Esophagus squamous epithelium (tissue), 4 donors: ENCODE results near the gene PLCB4.

ENCODE experiments used
- CTCF ChIP-seq, 6 experiments: fragments of 450-650 bp in 4 of 6; fragments of 200-600 bp in 2 of 6; sonication (generic) in 2 of 6; IDR thresholded peaks; one replicate each; pipeline ENCODE4 v1.5.1; 2016 to 2019; ENCODE audit warnings: antibody characterized with exemption in 6 of 6, mild to moderate bottlenecking in 4 of 6, moderate library complexity in 4 of 6
- POLR2A ChIP-seq, 4 donors: fragments of 450-650 bp; IDR thresholded peaks; one replicate each; pipeline ENCODE4 v1.6.1; 2017; ENCODE audit warnings: antibody characterized with exemption in 4 of 4, mild to moderate bottlenecking in 4 of 4, moderate library complexity in 3 of 4

- TF ChIP-seq CTCF (IDR thresholded peaks at IDR 0.05): no peak
- TF ChIP-seq POLR2A (IDR thresholded peaks at IDR 0.05): no peak
These were observed 78.7 kb downstream of the PLCB4 start for GRCh38 chr20:9147547-9148024.
